Measurements from ENCODE around the gene MAP1A.

The MAP1A gene

GRCh38 chr15:43517354-43518196 is at the start of gene MAP1A:
TSS of gene MAP1A (plus strand) at chr15:43517608. CDS start at chr15:43521474, 3,866 bp downstream.
- DNase-seq (ENCODE audit: extremely low spot score, insufficient read length, low read depth) = no peak
- no peak for FAIRE-seq

GRCh38 chr15:43469867-43470266 is 47.5 kb upstream of the MAP1A start:
- DNase-seq (ENCODE audit: extremely low spot score, insufficient read length, low read depth) = no peak
- no peak for FAIRE-seq

- FAIRE-seq = no peak
- no peak for DNase-seq (ENCODE audit: extremely low spot score, insufficient read length, low read depth)
Observed at GRCh38 chr15:43471975-43472374, 45.4 kb upstream of the MAP1A start.

GRCh38 chr15:43473885-43474284 is 43.5 kb upstream of the MAP1A start:
- DNase-seq (ENCODE audit: extremely low spot score, insufficient read length, low read depth) = no peak
- no peak for FAIRE-seq

GRCh38 chr15:43483297-43484128 is 33.9 kb upstream of the MAP1A start:
- DNase-seq (ENCODE audit: extremely low spot score, insufficient read length, low read depth) = no peak
- FAIRE-seq = peak; percentile 36

- no peak for DNase-seq (ENCODE audit: extremely low spot score, insufficient read length, low read depth)
- FAIRE-seq = no peak
Observed at GRCh38 chr15:43484455-43484854, 33.0 kb upstream of the MAP1A start.

- FAIRE-seq = no peak
Observed at GRCh38 chr15:43487271-43487895, 30.0 kb upstream of the MAP1A start.

GRCh38 chr15:43488790-43489189 is 28.6 kb upstream of the MAP1A start:
- no peak for FAIRE-seq
- no peak for DNase-seq (ENCODE audit: extremely low spot score, insufficient read length, low read depth)

More at GRCh38 chr15:43487271-43487895, 30.0 kb upstream of the MAP1A start:
- no peak for DNase-seq (ENCODE audit: extremely low spot score, insufficient read length, low read depth)

GRCh38 chr15:43489191-43489590 is 28.2 kb upstream of the MAP1A start:
- DNase-seq (ENCODE audit: extremely low spot score, insufficient read length, low read depth) = no peak
- no peak for FAIRE-seq

GRCh38 chr15:43492266-43492665 is 25.1 kb upstream of the MAP1A start:
- DNase-seq (ENCODE audit: extremely low spot score, insufficient read length, low read depth) (no peak), FAIRE-seq (no peak)

GRCh38 chr15:43492673-43493601 is 24.5 kb upstream of the MAP1A start, which contains the start of gene TP53BP1:
TSS of gene TP53BP1 (minus strand) at chr15:43493156. CDS start at chr15:43493043, 113 bp downstream.
- DNase-seq (ENCODE audit: extremely low spot score, insufficient read length, low read depth) (peak; percentile 91), FAIRE-seq (peak; percentile 95)

GRCh38 chr15:43493703-43494472 is 23.5 kb upstream of the MAP1A start:
- FAIRE-seq (no peak), DNase-seq (ENCODE audit: extremely low spot score, insufficient read length, low read depth) (no peak)

- no peak for DNase-seq (ENCODE audit: extremely low spot score, insufficient read length, low read depth)
Observed at GRCh38 chr15:43498990-43499389, 18.4 kb upstream of the MAP1A start.

GRCh38 chr15:43499635-43500034 is 17.8 kb upstream of the MAP1A start:
- FAIRE-seq = no peak

More at GRCh38 chr15:43498990-43499389, 18.4 kb upstream of the MAP1A start:
- peak; percentile 12 for FAIRE-seq

GRCh38 chr15:43505738-43506137 is 11.7 kb upstream of the MAP1A start:
- no peak for FAIRE-seq
- no peak for DNase-seq (ENCODE audit: extremely low spot score, insufficient read length, low read depth)

More at GRCh38 chr15:43499635-43500034, 17.8 kb upstream of the MAP1A start:
- DNase-seq (ENCODE audit: extremely low spot score, insufficient read length, low read depth) = no peak

- FAIRE-seq = no peak
- DNase-seq (ENCODE audit: extremely low spot score, insufficient read length, low read depth) = no peak
Observed at GRCh38 chr15:43508421-43508820, 9.0 kb upstream of the MAP1A start.

GRCh38 chr15:43508991-43509659 is 8.3 kb upstream of the MAP1A start:
- no peak for FAIRE-seq
- no peak for DNase-seq (ENCODE audit: extremely low spot score, insufficient read length, low read depth)

GRCh38 chr15:43509660-43510199 is 7.7 kb upstream of the MAP1A start:
- no peak for DNase-seq (ENCODE audit: extremely low spot score, insufficient read length, low read depth)

More at GRCh38 chr15:43509660-43510199, 7.7 kb upstream of the MAP1A start:
- no peak for FAIRE-seq
